GM21390 (cell line): ENCODE measurements around the gene MARCKSL1.
"Not testable (repeated sequence)": the region's sequence is repeated elsewhere in the genome, so short reads cannot be mapped to it uniquely, and the experiment has no call there.

Experiments
- ATAC-seq: cut with Tn5 transposase; IDR thresholded peaks from one replicate; pipeline ENCODE4 v1.9.1; 2021; ENCODE audit not compliant: unreplicated experiment

The MARCKSL1 gene

GRCh38 chr1:32335790-32336590, at the start of gene MARCKSL1:
MARCKSL1 (minus strand) TSS chr1:32336233; CDS start chr1:32336033, 200 bp downstream.
- peak; percentile 40 for ATAC-seq

GRCh38 chr1:32380057-32380456, 44.0 kb upstream of the MARCKSL1 start:
- no peak for ATAC-seq

GRCh38 chr1:32377541-32378220, 41.6 kb upstream of the MARCKSL1 start:
- ATAC-seq: no peak

- ATAC-seq: no peak
Observed at GRCh38 chr1:32376199-32376598, 40.2 kb upstream of the MARCKSL1 start.

GRCh38 chr1:32373996-32374592, 38.1 kb upstream of the MARCKSL1 start:
- ATAC-seq: no peak

- no peak for ATAC-seq
Observed at GRCh38 chr1:32372149-32372756, 36.2 kb upstream of the MARCKSL1 start.

- ATAC-seq: no peak
Observed at GRCh38 chr1:32367912-32368635, 32.0 kb upstream of the MARCKSL1 start.

GRCh38 chr1:32365445-32365844, 29.4 kb upstream of the MARCKSL1 start:
- no peak for ATAC-seq

- no peak for ATAC-seq
Observed at GRCh38 chr1:32364836-32365235, 28.8 kb upstream of the MARCKSL1 start.

GRCh38 chr1:32363713-32364112, 27.7 kb upstream of the MARCKSL1 start:
- no peak for ATAC-seq

- no peak for ATAC-seq
Observed at GRCh38 chr1:32362474-32363313, 26.7 kb upstream of the MARCKSL1 start, which contains the start of the genes FAM229A and TSSK3. FAM229A (minus strand) TSS chr1:32362485; CDS start chr1:32362091, 394 bp downstream. TSSK3 (plus strand) TSS chr1:32362539; CDS start chr1:32362702, 163 bp downstream.

GRCh38 chr1:32361674-32362473, 25.8 kb upstream of the MARCKSL1 start:
- no peak for ATAC-seq

GRCh38 chr1:32361308-32361673, 25.3 kb upstream of the MARCKSL1 start:
- ATAC-seq: no peak

GRCh38 chr1:32358435-32358834, 22.4 kb upstream of the MARCKSL1 start:
- ATAC-seq: no peak

GRCh38 chr1:32357614-32358013, 21.6 kb upstream of the MARCKSL1 start:
- ATAC-seq: no peak

GRCh38 chr1:32356478-32356877, 20.4 kb upstream of the MARCKSL1 start:
- no peak for ATAC-seq

GRCh38 chr1:32355778-32356177, 19.7 kb upstream of the MARCKSL1 start:
- ATAC-seq: not testable (repeated sequence)

GRCh38 chr1:32353886-32354570, 18.0 kb upstream of the MARCKSL1 start:
- no peak for ATAC-seq
